Muscle of leg (tissue), 11 donors: ENCODE results near the gene ZFYVE28. TPM values are rescaled to one million over a fixed set of nuclear protein-coding genes. Genes with fewer than 3 reads are reported as not detected.

Experiments used
- DNase-seq: peaks from one replicate; pipeline ENCODE4 v3.0.0; 2013
- H3K27ac ChIP-seq: one replicate; pipeline ENCODE4 v1.5.1; 2013; ENCODE audit warnings: mild to moderate bottlenecking, low read length, control low read depth
- H3K27me3 ChIP-seq: one replicate; pipeline ENCODE4 v1.6.1; 2013; ENCODE audit warnings: low read length; ENCODE audit not compliant: control insufficient read depth, insufficient read depth
- H3K36me3 ChIP-seq: one replicate; pipeline ENCODE4 v1.6.1; 2013; ENCODE audit warnings: low read length; ENCODE audit not compliant: control insufficient read depth, insufficient read depth
- H3K4me1 ChIP-seq: one replicate; pipeline ENCODE4 v1.6.1; 2013; ENCODE audit warnings: low read length; ENCODE audit not compliant: control insufficient read depth, insufficient read depth
- H3K4me3 ChIP-seq: one replicate; pipeline ENCODE4 v1.5.1; 2013; ENCODE audit warnings: low read length, control low read depth
- H3K9me3 ChIP-seq: replicated peaks from 2 replicates; pipeline ENCODE4 v1.6.1; 2013; ENCODE audit warnings: low read depth, low read length; ENCODE audit not compliant: control insufficient read depth
- WGBS: methylation state at CpG from one replicate; pipeline ENCODE4 v1.1.5; 2013; ENCODE audit warnings: missing lambda C conversion rate; ENCODE audit not compliant: insufficient coverage; 5-methylcytosine and 5-hydroxymethylcytosine counted together
- polyA plus RNA-seq, 8 donors: library from polyadenylated mRNA; unstranded; fragments of 120-200 nt; gene quantifications; one replicate each; pipeline versions ENCODE4 v1.2.1 to v1.2.3, GENCODE V29; 2013; ENCODE audit warnings: inconsistent platforms in 1 of 8, low replicate concordance in 1 of 8; ENCODE audit not compliant: insufficient read length in 8 of 8, insufficient read depth in 1 of 8
- total RNA-seq: library from RNA; stranded (reverse); fragments of 120-200 nt; gene quantifications from one replicate; pipeline ENCODE4 v1.2.4, GENCODE V29; 2013

Gene ZFYVE28
- total and polyA plus RNA-seq, 9 donors = 0.94 to 3.1 (median 1.6) TPM

- DNase-seq = no peak
- Histone ChIP-seq H3K27ac (no peak overlapping the region), H3K27me3 (peaks cover 90% of the 10 kb centered on the region), H3K36me3 (no peaks in the 10 kb centered on the region), H3K9me3 (no peaks in the 10 kb centered on the region), H3K4me3 (peak overlapping the region; percentile 5), H3K4me1 (peaks cover 51% of the 10 kb centered on the region)
- under 1% methylated on average over 39 of the region's 55 CpGs for WGBS
Measured at GRCh38 chr4:2416564-2417225, 1.8 kb downstream of the ZFYVE28 start.

- H3K4me1 ChIP-seq = peaks cover 51% of the 10 kb centered on the region
- no peak overlapping the region for H3K4me3 ChIP-seq
- H3K27me3 ChIP-seq = peaks cover 88% of the 10 kb centered on the region
- DNase-seq = no peak
- H3K36me3 ChIP-seq = no peaks in the 10 kb centered on the region
- H3K27ac ChIP-seq = no peak overlapping the region
- 37% methylated on average over 17 of the region's 17 CpGs for WGBS
- H3K9me3 ChIP-seq = no peaks in the 10 kb centered on the region
Measured at GRCh38 chr4:2415881-2416563, 2.4 kb downstream of the ZFYVE28 start.

- H3K4me3 ChIP-seq = no peak overlapping the region
- no peak for DNase-seq
- H3K4me1 ChIP-seq = peaks cover 51% of the 10 kb centered on the region
- no peak overlapping the region for H3K27ac ChIP-seq
- H3K9me3 ChIP-seq = no peaks in the 10 kb centered on the region
- H3K27me3 ChIP-seq = peaks cover 80% of the 10 kb centered on the region
- no peaks in the 10 kb centered on the region for H3K36me3 ChIP-seq
- no CpG with 5 or more reads among the region's 3 CpGs for WGBS
Measured at GRCh38 chr4:2415213-2415612, 3.2 kb downstream of the ZFYVE28 start.

GRCh38 chr4:2413821-2414610 is 4.4 kb downstream of the ZFYVE28 start:
- DNase-seq = no peak
- Histone ChIP-seq H3K27me3 (peaks cover 68% of the 10 kb centered on the region), H3K27ac (no peak overlapping the region), H3K9me3 (no peaks in the 10 kb centered on the region), H3K4me1 (peaks cover 42% of the 10 kb centered on the region), H3K36me3 (no peaks in the 10 kb centered on the region), H3K4me3 (no peak overlapping the region)
- WGBS = 63% methylated on average over 6 of the region's 14 CpGs

GRCh38 chr4:2412885-2413716 is 5.3 kb downstream of the ZFYVE28 start:
- H3K4me3 ChIP-seq = no peak overlapping the region
- peaks cover 39% of the 10 kb centered on the region for H3K4me1 ChIP-seq
- H3K9me3 ChIP-seq = no peaks in the 10 kb centered on the region
- H3K27ac ChIP-seq = peak overlapping the region; percentile 35
- WGBS = 6% methylated on average over 29 of the region's 30 CpGs
- peaks cover 64% of the 10 kb centered on the region for H3K27me3 ChIP-seq
- DNase-seq = peak; percentile 65
- no peaks in the 10 kb centered on the region for H3K36me3 ChIP-seq

GRCh38 chr4:2412534-2412884 is 5.9 kb downstream of the ZFYVE28 start:
- H3K9me3 ChIP-seq = no peaks in the 10 kb centered on the region
- peaks cover 33% of the 10 kb centered on the region for H3K4me1 ChIP-seq
- 40% methylated on average over 5 of the region's 5 CpGs for WGBS
- H3K36me3 ChIP-seq = no peaks in the 10 kb centered on the region
- H3K27ac ChIP-seq = peak overlapping the region; percentile 35
- no peak overlapping the region for H3K4me3 ChIP-seq
- no peak for DNase-seq
- H3K27me3 ChIP-seq = peaks cover 58% of the 10 kb centered on the region

- Histone ChIP-seq H3K27me3 (peaks cover 54% of the 10 kb centered on the region), H3K9me3 (no peaks in the 10 kb centered on the region), H3K4me1 (peaks cover 31% of the 10 kb centered on the region), H3K4me3 (no peak overlapping the region), H3K36me3 (no peaks in the 10 kb centered on the region), H3K27ac (no peak overlapping the region)
- 79% methylated on average over 14 of the region's 14 CpGs for WGBS
- DNase-seq = no peak
Measured at GRCh38 chr4:2411786-2412510, 6.5 kb downstream of the ZFYVE28 start.

- H3K27me3 ChIP-seq = peaks cover 30% of the 10 kb centered on the region
- DNase-seq = no peak
- 92% methylated on average over 5 of the region's 14 CpGs for WGBS
Measured at GRCh38 chr4:2409381-2409783, 9.1 kb downstream of the ZFYVE28 start.

GRCh38 chr4:2408976-2409375 is 9.5 kb downstream of the ZFYVE28 start:
- H3K36me3 ChIP-seq = no peaks in the 10 kb centered on the region
- no peak overlapping the region for H3K4me3 ChIP-seq
- no peaks in the 10 kb centered on the region for H3K9me3 ChIP-seq
- no peak overlapping the region for H3K27ac ChIP-seq
- 75% methylated on average over 10 of the region's 10 CpGs for WGBS
- peaks cover 26% of the 10 kb centered on the region for H3K27me3 ChIP-seq
- DNase-seq = no peak
- H3K4me1 ChIP-seq = peaks cover 17% of the 10 kb centered on the region

More at GRCh38 chr4:2409381-2409783, 9.1 kb downstream of the ZFYVE28 start:
- Histone ChIP-seq H3K9me3 (no peaks in the 10 kb centered on the region), H3K4me1 (peaks cover 20% of the 10 kb centered on the region), H3K4me3 (no peak overlapping the region), H3K36me3 (no peaks in the 10 kb centered on the region), H3K27ac (no peak overlapping the region)
